ENCODE data around the gene SYNGR1. TPM values are rescaled to one million over a fixed set of nuclear protein-coding genes. Genes with fewer than 3 reads are reported as not detected.

The SYNGR1 gene
- polyA plus RNA-seq, 3 donors = 18.0 to 54.9 (median 39.6) TPM

- Mint-ChIP-seq H3K9me3 (peaks cover 0 to 4% (median 0%) of the 10 kb centered on the region in 7 donors), H3K36me3 (peaks cover 23 to 25% of the 10 kb centered on the region in 2 donors), H3K27me3 (ENCODE audit: low read depth in 3 of 3) (peaks cover 2 to 11% (median 4%) of the 10 kb centered on the region in 3 donors), H3K4me1 (peaks cover 41% of the 10 kb centered on the region), H3K27ac (peak overlapping the region; percentile 89 to 96 (median 94)), H3K4me3 (peak overlapping the region; percentile 68 to 81)
- Histone ChIP-seq H3K9me3 (replicated peaks in 1 of 2; ENCODE audit: control insufficient read depth in 1 of 2, insufficient read depth in 1 of 2, low read length in 2 of 2) (no peaks in the 10 kb centered on the region), H3K36me3 (replicated peaks in 1 of 2; ENCODE audit: control insufficient read depth in 1 of 2, insufficient read depth in 2 of 2, low read length in 2 of 2) (peaks cover 23 to 24% of the 10 kb centered on the region in 2 donors), H3K27ac (ENCODE audit: low read depth in 1 of 2, low read length in 2 of 2) (peak overlapping the region; percentile 70 to 95), H3K4me3 (replicated peaks in 1 of 3; ENCODE audit: low read depth in 2 of 3, low read length in 3 of 3) (peak overlapping the region in 2 of 3 experiments; percentile 7 to 63), H3K4me2 (replicated peaks; ENCODE audit: extremely low read depth, low read length, poor library complexity, severe bottlenecking) (peak overlapping the region; percentile 62), H3K79me2 (ENCODE audit: insufficient read depth, low read length) (no peaks in the 10 kb centered on the region), H2AFZ (ENCODE audit: insufficient read depth, low read depth, low read length, poor library complexity, severe bottlenecking) (peak overlapping the region; percentile 54), H3K9ac (ENCODE audit: insufficient read depth, low read length, poor library complexity, severe bottlenecking) (peak overlapping the region; percentile 64), H3K4me1 (ENCODE audit: control insufficient read depth in 1 of 2, insufficient read depth in 2 of 2, low read length in 2 of 2) (peaks cover 35 to 46% of the 10 kb centered on the region in 2 donors), H3K27me3 (ENCODE audit: control insufficient read depth in 2 of 2, insufficient read depth in 2 of 2, low read length in 2 of 2) (no peaks in the 10 kb centered on the region), H4K20me1 (ENCODE audit: insufficient read depth, low read length) (peaks cover 35% of the 10 kb centered on the region)
- 1% methylated on average over 12 of the region's 24 CpGs for WGBS (ENCODE audit: insufficient coverage)
- TF ChIP-seq CTCF (IDR thresholded peaks at IDR 0.05) = no peak
- peak; percentile 93 to 98 (median 97) for DNase-seq
- intact Hi-C loops (cut with micrococcal nuclease) = loop anchor here in 1 of 2 donors (2.0 to 5.0 kb wide), 2 partner anchors 32 to 41 kb away; no protein-coding TSS in a partner anchor
Observed at GRCh38 chr22:39308614-39309363, 41.0 kb upstream of the SYNGR1 start.

GRCh38 chr22:39309364-39309861 is 40.4 kb upstream of the SYNGR1 start:
- H3K79me2 ChIP-seq (ENCODE audit: insufficient read depth, low read length) = no peaks in the 10 kb centered on the region
- peak overlapping the region; percentile 62 for H3K4me2 ChIP-seq (replicated peaks; ENCODE audit: extremely low read depth, low read length, poor library complexity, severe bottlenecking)
- H3K4me1 ChIP-seq (ENCODE audit: control insufficient read depth in 1 of 2, insufficient read depth in 2 of 2, low read length in 2 of 2) = peaks cover 35 to 46% of the 10 kb centered on the region in 2 donors

More at GRCh38 chr22:39309364-39309861, 40.4 kb upstream of the SYNGR1 start:
- Histone ChIP-seq H3K9ac (ENCODE audit: insufficient read depth, low read length, poor library complexity, severe bottlenecking) (peak overlapping the region; percentile 59), H3K27me3 (ENCODE audit: control insufficient read depth in 2 of 2, insufficient read depth in 2 of 2, low read length in 2 of 2) (no peaks in the 10 kb centered on the region), H4K20me1 (ENCODE audit: insufficient read depth, low read length) (peaks cover 41% of the 10 kb centered on the region), H2AFZ (ENCODE audit: insufficient read depth, low read depth, low read length, poor library complexity, severe bottlenecking) (no peak overlapping the region), H3K9me3 (replicated peaks in 1 of 2; ENCODE audit: control insufficient read depth in 1 of 2, insufficient read depth in 1 of 2, low read length in 2 of 2) (no peaks in the 10 kb centered on the region), H3K4me3 (replicated peaks in 1 of 3; ENCODE audit: low read depth in 2 of 3, low read length in 3 of 3) (peak overlapping the region in 2 of 3 experiments; percentile 7 to 63), H3K27ac (ENCODE audit: low read depth in 1 of 2, low read length in 2 of 2) (peak overlapping the region; percentile 70 to 95), H3K36me3 (replicated peaks in 1 of 2; ENCODE audit: control insufficient read depth in 1 of 2, insufficient read depth in 2 of 2, low read length in 2 of 2) (peaks cover 29 to 30% of the 10 kb centered on the region in 2 donors)
- H3K27ac Mint-ChIP-seq = peak overlapping the region; percentile 89 to 96 (median 94)
- peak in 1 of 3 donors; percentile 20 for DNase-seq
- 89% methylated on average over 9 of the region's 18 CpGs for WGBS (ENCODE audit: insufficient coverage)
- peaks cover 28 to 32% of the 10 kb centered on the region in 2 donors for H3K36me3 Mint-ChIP-seq
- peaks cover 2 to 11% (median 4%) of the 10 kb centered on the region in 3 donors for H3K27me3 Mint-ChIP-seq (ENCODE audit: low read depth in 3 of 3)
- peaks cover 0 to 4% (median 0%) of the 10 kb centered on the region in 7 donors for H3K9me3 Mint-ChIP-seq
- peak; percentile 59 for TF ChIP-seq CTCF (IDR thresholded peaks at IDR 0.05)
- intact Hi-C loops (cut with micrococcal nuclease) = loop anchor here in 1 of 2 donors (2.0 to 5.0 kb wide), 2 partner anchors 33 to 42 kb away; no protein-coding TSS in a partner anchor
- peak overlapping the region; percentile 68 to 81 for H3K4me3 Mint-ChIP-seq
- peaks cover 42% of the 10 kb centered on the region for H3K4me1 Mint-ChIP-seq

Measured in CD14-positive monocyte (primary cell).